ENCODE data around the gene KCNK6. TPM values are rescaled to one million over a fixed set of nuclear protein-coding genes. Genes with fewer than 3 reads are reported as not detected.
"Not testable (repeated sequence)": the region's sequence is repeated elsewhere in the genome, so short reads cannot be mapped to it uniquely, and the experiment has no call there.

Gene KCNK6
- total and polyA plus RNA-seq, 2 donors from 2014 or later = 2.2 to 7.2 TPM

DNA sequence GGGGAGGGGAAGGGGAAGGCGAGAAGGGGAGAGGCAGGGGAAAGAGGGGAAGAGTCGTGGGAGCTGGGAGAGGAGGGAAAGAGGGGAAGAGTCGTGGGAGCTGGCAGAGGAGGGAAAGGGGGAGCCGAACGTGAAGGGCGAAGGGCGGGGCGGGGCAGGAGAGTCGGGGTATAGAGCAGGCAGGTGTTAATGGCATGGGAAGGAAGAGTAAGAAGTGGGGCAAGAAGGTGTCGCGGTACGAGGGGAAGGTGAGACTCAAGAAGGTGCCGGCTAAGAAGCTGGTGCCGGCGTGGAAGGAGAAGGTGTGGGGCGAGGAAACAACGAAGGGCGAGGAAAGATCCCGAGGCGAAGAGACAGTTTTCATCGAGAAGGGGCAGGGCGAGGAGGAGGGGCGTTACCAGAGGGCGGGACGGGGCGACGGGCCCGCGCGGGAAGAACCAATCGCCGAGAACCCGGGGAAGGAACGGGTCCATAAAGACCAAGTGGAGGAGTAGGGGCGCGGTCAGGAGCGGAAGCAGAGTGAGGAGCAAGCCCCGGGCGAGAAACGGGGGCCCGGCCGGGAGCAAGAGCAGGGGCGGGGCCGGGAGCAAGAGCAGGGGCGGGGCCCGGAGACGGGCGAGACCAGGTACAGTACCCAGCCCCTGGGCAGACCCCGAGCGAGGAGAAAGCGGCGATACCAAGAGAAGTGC is 16.4 kb downstream of the KCNK6 start:
- H3K4me3 ChIP-seq (ENCODE audit: low read length in 3 of 3) = peak overlapping the region; percentile 90 to 94 (median 91)
- FAIRE-seq = peak; percentile 13
- no peaks in the 10 kb centered on the region for H3K9me3 ChIP-seq (ENCODE audit: control insufficient read depth in 2 of 3, insufficient read depth in 1 of 3, low read length in 3 of 3)
- no peaks in the 10 kb centered on the region for H3K27me3 ChIP-seq (ENCODE audit: control insufficient read depth, insufficient read depth, low read length)
- TF ChIP-seq, protein P1, sequence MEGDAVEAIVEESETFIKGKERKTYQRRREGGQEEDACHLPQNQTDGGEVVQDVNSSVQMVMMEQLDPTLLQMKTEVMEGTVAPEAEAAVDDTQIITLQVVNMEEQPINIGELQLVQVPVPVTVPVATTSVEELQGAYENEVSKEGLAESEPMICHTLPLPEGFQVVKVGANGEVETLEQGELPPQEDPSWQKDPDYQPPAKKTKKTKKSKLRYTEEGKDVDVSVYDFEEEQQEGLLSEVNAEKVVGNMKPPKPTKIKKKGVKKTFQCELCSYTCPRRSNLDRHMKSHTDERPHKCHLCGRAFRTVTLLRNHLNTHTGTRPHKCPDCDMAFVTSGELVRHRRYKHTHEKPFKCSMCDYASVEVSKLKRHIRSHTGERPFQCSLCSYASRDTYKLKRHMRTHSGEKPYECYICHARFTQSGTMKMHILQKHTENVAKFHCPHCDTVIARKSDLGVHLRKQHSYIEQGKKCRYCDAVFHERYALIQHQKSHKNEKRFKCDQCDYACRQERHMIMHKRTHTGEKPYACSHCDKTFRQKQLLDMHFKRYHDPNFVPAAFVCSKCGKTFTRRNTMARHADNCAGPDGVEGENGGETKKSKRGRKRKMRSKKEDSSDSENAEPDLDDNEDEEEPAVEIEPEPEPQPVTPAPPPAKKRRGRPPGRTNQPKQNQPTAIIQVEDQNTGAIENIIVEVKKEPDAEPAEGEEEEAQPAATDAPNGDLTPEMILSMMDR (IDR thresholded peaks at IDR 0.05; ENCODE audit: borderline replicate concordance, extremely low read depth, insufficient read depth) = no peak
- intact Hi-C loops (cut with DNase I) = no loop called here
- peak overlapping the region; percentile 96 to 100 for H3K27ac ChIP-seq (ENCODE audit: low read depth in 2 of 2, low read length in 2 of 2)
- no peaks in the 10 kb centered on the region for H3K36me3 ChIP-seq (ENCODE audit: control insufficient read depth in 2 of 3, insufficient read depth in 3 of 3, low read length in 3 of 3)
- peak overlapping the region; percentile 80 to 86 (median 80) for H3K9ac ChIP-seq (ENCODE audit: low read length in 3 of 3)
- peaks cover 0 to 5% (median 0%) of the 10 kb centered on the region in 3 donors for H3K4me1 ChIP-seq (ENCODE audit: control insufficient read depth in 2 of 3, insufficient read depth in 2 of 3, low read depth in 1 of 3, low read length in 3 of 3)
- DNase-seq = peak; percentile 94 to 99 (median 96)

DNA sequence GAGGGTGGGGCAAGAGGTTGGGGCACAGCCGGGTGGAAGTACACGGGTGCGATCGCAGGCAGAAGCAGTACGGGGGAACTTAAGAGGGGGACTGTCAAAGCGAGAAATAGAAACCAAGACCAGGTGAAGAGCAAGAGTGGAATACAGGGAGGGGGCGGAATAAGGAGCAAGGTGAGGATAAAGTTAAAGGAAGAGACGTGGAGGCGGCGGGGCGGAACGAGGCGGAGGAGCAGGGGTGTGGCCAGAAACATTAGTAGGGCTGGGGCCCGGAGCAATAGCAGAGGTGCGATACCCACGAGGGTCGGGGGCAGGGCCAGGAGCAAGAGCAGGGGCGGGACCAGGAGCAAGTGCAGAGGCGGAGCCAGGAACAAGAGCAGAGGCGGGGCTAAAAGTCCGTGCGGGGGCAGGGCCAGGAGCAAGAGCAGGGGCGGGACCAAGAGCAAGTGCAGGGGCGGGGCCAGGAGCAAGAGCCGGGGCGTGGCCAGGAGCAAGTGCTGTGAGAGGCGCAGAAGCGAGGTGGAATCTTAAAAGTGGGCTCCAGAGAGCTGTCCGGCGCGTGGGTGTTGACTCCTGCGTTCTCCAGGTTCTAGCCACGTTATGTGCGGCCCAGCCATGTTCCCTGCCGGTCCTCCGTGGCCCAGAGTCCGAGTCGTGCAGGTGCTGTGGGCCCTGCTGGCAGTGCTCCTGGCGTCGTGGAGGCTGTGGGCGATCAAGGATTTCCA is 17.2 kb downstream of the KCNK6 start:
- Histone ChIP-seq H3K27ac (ENCODE audit: low read depth in 2 of 2, low read length in 2 of 2) (peak overlapping the region; percentile 96 to 100), H3K27me3 (ENCODE audit: control insufficient read depth, insufficient read depth, low read length) (no peaks in the 10 kb centered on the region), H3K36me3 (ENCODE audit: control insufficient read depth in 2 of 3, insufficient read depth in 3 of 3, low read length in 3 of 3) (no peaks in the 10 kb centered on the region), H3K4me3 (ENCODE audit: low read length in 3 of 3) (peak overlapping the region; percentile 90 to 94 (median 91)), H3K9me3 (ENCODE audit: control insufficient read depth in 2 of 3, insufficient read depth in 1 of 3, low read length in 3 of 3) (no peaks in the 10 kb centered on the region), H3K4me1 (ENCODE audit: control insufficient read depth in 2 of 3, insufficient read depth in 2 of 3, low read depth in 1 of 3, low read length in 3 of 3) (peaks cover 0 to 5% (median 0%) of the 10 kb centered on the region in 3 donors), H3K9ac (ENCODE audit: low read length in 3 of 3) (peak overlapping the region in 2 of 3 donors; percentile 77 to 86)
- TF ChIP-seq, protein P1 (IDR thresholded peaks at IDR 0.05; ENCODE audit: borderline replicate concordance, extremely low read depth, insufficient read depth) = no peak
- intact Hi-C loops (cut with DNase I) = no loop called here
- peak; percentile 96 to 98 (median 98) for DNase-seq
- peak; percentile 76 for FAIRE-seq

- peak overlapping the region in 1 of 3 donors; percentile 61 for H3K9ac ChIP-seq (ENCODE audit: low read length in 3 of 3)
Observed at GRCh38 chr19:38337360-38337653, 17.7 kb downstream of the KCNK6 start.

GRCh38 chr19:38339011-38339410 is 19.4 kb downstream of the KCNK6 start:
- H3K9ac ChIP-seq (ENCODE audit: low read length in 3 of 3); H3K4me1 ChIP-seq (ENCODE audit: control insufficient read depth in 2 of 3, insufficient read depth in 2 of 3, low read depth in 1 of 3, low read length in 3 of 3); H3K9me3 ChIP-seq (ENCODE audit: control insufficient read depth in 2 of 3, insufficient read depth in 1 of 3, low read length in 3 of 3); FAIRE-seq; intact Hi-C loops (cut with DNase I); H3K36me3 ChIP-seq (ENCODE audit: control insufficient read depth in 2 of 3, insufficient read depth in 3 of 3, low read length in 3 of 3); H3K27me3 ChIP-seq (ENCODE audit: control insufficient read depth, insufficient read depth, low read length); H3K4me3 ChIP-seq (ENCODE audit: low read length in 3 of 3); DNase-seq; H3K27ac ChIP-seq (ENCODE audit: low read depth in 2 of 2, low read length in 2 of 2): not testable (repeated sequence)

More at GRCh38 chr19:38337360-38337653, 17.7 kb downstream of the KCNK6 start:
- no peak for DNase-seq
- no peak for FAIRE-seq
- Histone ChIP-seq H3K27ac (ENCODE audit: low read depth in 2 of 2, low read length in 2 of 2) (peak overlapping the region in 1 of 2 donors; percentile 60), H3K9me3 (ENCODE audit: control insufficient read depth in 2 of 3, insufficient read depth in 1 of 3, low read length in 3 of 3) (no peaks in the 10 kb centered on the region), H3K36me3 (ENCODE audit: control insufficient read depth in 2 of 3, insufficient read depth in 3 of 3, low read length in 3 of 3) (no peaks in the 10 kb centered on the region), H3K27me3 (ENCODE audit: control insufficient read depth, insufficient read depth, low read length) (no peaks in the 10 kb centered on the region), H3K4me3 (ENCODE audit: low read length in 3 of 3) (peak overlapping the region; percentile 54 to 91 (median 90)), H3K4me1 (ENCODE audit: control insufficient read depth in 2 of 3, insufficient read depth in 2 of 3, low read depth in 1 of 3, low read length in 3 of 3) (peaks cover 0 to 5% (median 0%) of the 10 kb centered on the region in 3 donors)
- intact Hi-C loops (cut with DNase I) = no loop called here
- TF ChIP-seq, protein P1 (IDR thresholded peaks at IDR 0.05; ENCODE audit: borderline replicate concordance, extremely low read depth, insufficient read depth) = no peak

Measured in kidney (tissue), 14 donors.